GM23338 (cell line): ENCODE data around the gene SELENOT. TPM values are rescaled to one million over a fixed set of nuclear protein-coding genes. Genes with fewer than 3 reads are reported as not detected.

Experiments
- ATAC-seq: fragments of 200-7000 bp; cut with Tn5 transposase; 3 replicates; pipeline ENCODE4 v1.9.1; 2020
- DNase-seq: peaks from one replicate; pipeline ENCODE4 v3.0.0-alpha.2; 2015; ENCODE audit warnings: low spot score
- H2AFZ ChIP-seq: fragments of 200-600 bp; sonication (generic); 2 replicates; pipeline ENCODE4 v1.8.0; 2016; ENCODE audit warnings: antibody characterized with exemption, mild to moderate bottlenecking, moderate library complexity
- H3F3A ChIP-seq: fragments of 200-600 bp; sonication (generic); replicated peaks from 2 replicates; pipeline ENCODE4 v1.8.0; 2017; ENCODE audit warnings: antibody characterized with exemption, mixed run types, low read depth
- H3K27ac ChIP-seq: fragments of 200-600 bp; sonication (generic); 2 replicates; pipeline ENCODE4 v1.6.1; 2016; ENCODE audit warnings: low read depth
- H3K27me3 ChIP-seq: fragments of 200-600 bp; sonication (generic); 2 replicates; pipeline ENCODE4 v1.8.0; 2016; ENCODE audit warnings: mild to moderate bottlenecking, mixed run types, moderate library complexity; ENCODE audit not compliant: insufficient read depth
- H3K36me3 ChIP-seq: fragments of 200-600 bp; sonication (generic); 2 replicates; pipeline ENCODE4 v1.8.0; 2016; ENCODE audit warnings: mild to moderate bottlenecking; ENCODE audit not compliant: insufficient read depth
- H3K4me1 ChIP-seq: fragments of 200-600 bp; sonication (generic); 2 replicates; pipeline ENCODE4 v1.8.0; 2016; ENCODE audit warnings: mild to moderate bottlenecking, moderate library complexity; ENCODE audit not compliant: insufficient read depth
- H3K4me2 ChIP-seq: fragments of 200-600 bp; sonication (generic); 2 replicates; pipeline ENCODE4 v1.7.1; 2017; ENCODE audit warnings: mixed run types
- H3K4me3 ChIP-seq: fragments of 200-600 bp; sonication (generic); 2 replicates; pipeline ENCODE4 v1.6.1; 2016; ENCODE audit warnings: mixed run types
- H3K79me2 ChIP-seq: fragments of 200-600 bp; sonication (generic); replicated peaks from 2 replicates; pipeline ENCODE4 v1.8.0; 2017; ENCODE audit warnings: mild to moderate bottlenecking; ENCODE audit not compliant: insufficient read depth
- H3K9me2 ChIP-seq: fragments of 200-600 bp; sonication (generic); 2 replicates; pipeline ENCODE4 v1.8.0; 2017; ENCODE audit not compliant: insufficient read depth
- H4K20me1 ChIP-seq: fragments of 200-600 bp; sonication (generic); replicated peaks from 2 replicates; pipeline ENCODE4 v1.8.0; 2017; ENCODE audit warnings: mild to moderate bottlenecking; ENCODE audit not compliant: insufficient read depth
- H3K27ac Mint-ChIP-seq: 2 replicates; pipeline ENCODE4 v1.8.0; 2020; ENCODE audit warnings: inconsistent platforms, mild to moderate bottlenecking, moderate library complexity, mixed read lengths
- H3K27me3 Mint-ChIP-seq: 3 replicates; pipeline ENCODE4 v1.8.0; 2022; ENCODE audit warnings: low read depth, mild to moderate bottlenecking, moderate library complexity, mixed read lengths, inconsistent platforms; ENCODE audit not compliant: insufficient read depth, poor library complexity
- H3K36me3 Mint-ChIP-seq: 3 replicates; pipeline ENCODE4 v1.8.0; 2021; ENCODE audit warnings: low read depth, mild to moderate bottlenecking, inconsistent platforms, moderate library complexity, mixed read lengths
- H3K4me1 Mint-ChIP-seq: 3 replicates; pipeline ENCODE4 v1.8.0; 2020; ENCODE audit warnings: mild to moderate bottlenecking, inconsistent platforms, mixed read lengths
- H3K4me3 Mint-ChIP-seq: 3 replicates; pipeline ENCODE4 v1.8.0; 2021; ENCODE audit warnings: moderate library complexity, mild to moderate bottlenecking, inconsistent platforms, mixed read lengths
- H3K9me3 Mint-ChIP-seq: 3 replicates; pipeline ENCODE4 v1.8.0; 2020; ENCODE audit warnings: moderate library complexity, mild to moderate bottlenecking, inconsistent platforms, mixed read lengths
- CREB1 ChIP-seq: fragments of 250-450 bp; sonication (Bioruptor Pico); IDR thresholded peaks from 2 replicates; pipeline ENCODE4 v1.5.0; 2020; ENCODE audit warnings: low read depth, mild to moderate bottlenecking, moderate library complexity
- EZH2 ChIP-seq: fragments of 200-600 bp; sonication (generic); IDR thresholded peaks from one replicate; pipeline ENCODE4 v1.8.0; 2017; ENCODE audit warnings: antibody characterized with exemption, mild to moderate bottlenecking, low read depth; ENCODE audit not compliant: unreplicated experiment
- EZH2phosphoT487 ChIP-seq: fragments of 200-600 bp; sonication (generic); IDR thresholded peaks from one replicate; pipeline ENCODE4 v1.8.1; 2018; ENCODE audit warnings: antibody characterized with exemption; ENCODE audit not compliant: unreplicated experiment
- JUNB ChIP-seq: IDR thresholded peaks from one replicate; pipeline ENCODE4 v1.6.1; 2016; ENCODE audit warnings: antibody characterized with exemption; ENCODE audit not compliant: unreplicated experiment
- NANOG ChIP-seq: IDR thresholded peaks from 2 replicates; pipeline ENCODE4 v1.6.1; 2016; ENCODE audit warnings: antibody characterized with exemption, borderline replicate concordance
- POLR2AphosphoS5 ChIP-seq: IDR thresholded peaks from 2 replicates; pipeline ENCODE4 v1.6.1; 2016; ENCODE audit warnings: antibody characterized with exemption, low read depth
- REST ChIP-seq: IDR thresholded peaks from one replicate; pipeline ENCODE4 v1.6.1; 2018; ENCODE audit warnings: antibody characterized with exemption; ENCODE audit not compliant: unreplicated experiment
- STAT1 ChIP-seq: IDR thresholded peaks from one replicate; pipeline ENCODE4 v1.6.1; 2016; ENCODE audit warnings: antibody characterized with exemption; ENCODE audit not compliant: unreplicated experiment
- ZNF114 ChIP-seq: fragments of 250-450 bp; sonication (Bioruptor Pico); IDR thresholded peaks from 2 replicates; pipeline ENCODE4 v1.5.0; 2020; ENCODE audit warnings: mild to moderate bottlenecking, moderate library complexity
- ZNF331 ChIP-seq: fragments of 250-450 bp; sonication (Bioruptor Pico); IDR thresholded peaks from 2 replicates; pipeline ENCODE4 v1.5.0; 2020; ENCODE audit warnings: low read depth, mild to moderate bottlenecking, moderate library complexity
- polyA plus RNA-seq: library from polyadenylated mRNA; unstranded; fragments of >200 nt; fragmentation: Nextera tagmentation; extraction: Ambion mirVana; gene quantifications from 2 replicates; pipeline ENCODE4 v1.2.1, GENCODE V29; 2016
- total RNA-seq: library from RNA; depleted of rRNA; stranded (reverse); fragments of >200 nt; shearing (Covaris generic); gene quantifications from 2 replicates; pipeline ENCODE4 v1.2.3, GENCODE V29; 2014
- TF ChIP-seq, protein P1 (sequence below): IDR thresholded peaks from 2 replicates; pipeline ENCODE4 v1.6.1; 2016; ENCODE audit warnings: antibody characterized with exemption
- TF ChIP-seq, protein P2 (sequence below): fragments of 250-450 bp; sonication (Bioruptor Pico); IDR thresholded peaks from 2 replicates; pipeline ENCODE4 v1.5.0; 2020; ENCODE audit warnings: mild to moderate bottlenecking, moderate library complexity

Gene SELENOT
- total and polyA plus RNA-seq, 2 experiments from 2014 or later: 56.1 to 61.3 TPM

GRCh38 chr3:150594150-150594549 lies 9.0 kb upstream of the SELENOT start:
- Histone ChIP-seq H3K79me2 (peaks cover 15% of the 10 kb centered on the region), H3F3A (no peaks in the 10 kb centered on the region), H4K20me1 (0 out of 2 replicates have a peak, but pooled peaks cover 8% of the 10 kb centered on the region), H3K36me3 (no peaks in the 10 kb centered on the region), H3K27ac (no peak overlapping the region), H3K9me2 (no peaks in the 10 kb centered on the region), H3K27me3 (no peaks in the 10 kb centered on the region), H3K4me3 (no peak overlapping the region), H3K4me1 (peaks cover 4% of the 10 kb centered on the region), H2AFZ (no peak overlapping the region), H3K4me2 (no peak overlapping the region)
- Mint-ChIP-seq H3K4me1 (peaks cover 13% of the 10 kb centered on the region; the same call in 2 of the 3 replicates), H3K4me3 (no peak overlapping the region), H3K9me3 (no peaks in the 10 kb centered on the region), H3K27me3 (peaks cover 2% of the 10 kb centered on the region), H3K36me3 (no peaks in the 10 kb centered on the region), H3K27ac (no peak overlapping the region)
- DNase-seq (no peak), ATAC-seq (no peak)
- TF ChIP-seq ZNF331 (CRISPR knock-in tag) (no peak), NANOG (no peak), EZH2phosphoT487 (no peak), CREB1 (CRISPR knock-in tag) (no peak), STAT1 (no peak), POLR2AphosphoS5 (no peak), EZH2 (no peak), ZNF114 (CRISPR knock-in tag) (no peak), JUNB (no peak), REST (no peak)
- TF ChIP-seq, protein P1, sequence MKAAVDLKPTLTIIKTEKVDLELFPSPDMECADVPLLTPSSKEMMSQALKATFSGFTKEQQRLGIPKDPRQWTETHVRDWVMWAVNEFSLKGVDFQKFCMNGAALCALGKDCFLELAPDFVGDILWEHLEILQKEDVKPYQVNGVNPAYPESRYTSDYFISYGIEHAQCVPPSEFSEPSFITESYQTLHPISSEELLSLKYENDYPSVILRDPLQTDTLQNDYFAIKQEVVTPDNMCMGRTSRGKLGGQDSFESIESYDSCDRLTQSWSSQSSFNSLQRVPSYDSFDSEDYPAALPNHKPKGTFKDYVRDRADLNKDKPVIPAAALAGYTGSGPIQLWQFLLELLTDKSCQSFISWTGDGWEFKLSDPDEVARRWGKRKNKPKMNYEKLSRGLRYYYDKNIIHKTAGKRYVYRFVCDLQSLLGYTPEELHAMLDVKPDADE: no peak
- TF ChIP-seq, protein P2, sequence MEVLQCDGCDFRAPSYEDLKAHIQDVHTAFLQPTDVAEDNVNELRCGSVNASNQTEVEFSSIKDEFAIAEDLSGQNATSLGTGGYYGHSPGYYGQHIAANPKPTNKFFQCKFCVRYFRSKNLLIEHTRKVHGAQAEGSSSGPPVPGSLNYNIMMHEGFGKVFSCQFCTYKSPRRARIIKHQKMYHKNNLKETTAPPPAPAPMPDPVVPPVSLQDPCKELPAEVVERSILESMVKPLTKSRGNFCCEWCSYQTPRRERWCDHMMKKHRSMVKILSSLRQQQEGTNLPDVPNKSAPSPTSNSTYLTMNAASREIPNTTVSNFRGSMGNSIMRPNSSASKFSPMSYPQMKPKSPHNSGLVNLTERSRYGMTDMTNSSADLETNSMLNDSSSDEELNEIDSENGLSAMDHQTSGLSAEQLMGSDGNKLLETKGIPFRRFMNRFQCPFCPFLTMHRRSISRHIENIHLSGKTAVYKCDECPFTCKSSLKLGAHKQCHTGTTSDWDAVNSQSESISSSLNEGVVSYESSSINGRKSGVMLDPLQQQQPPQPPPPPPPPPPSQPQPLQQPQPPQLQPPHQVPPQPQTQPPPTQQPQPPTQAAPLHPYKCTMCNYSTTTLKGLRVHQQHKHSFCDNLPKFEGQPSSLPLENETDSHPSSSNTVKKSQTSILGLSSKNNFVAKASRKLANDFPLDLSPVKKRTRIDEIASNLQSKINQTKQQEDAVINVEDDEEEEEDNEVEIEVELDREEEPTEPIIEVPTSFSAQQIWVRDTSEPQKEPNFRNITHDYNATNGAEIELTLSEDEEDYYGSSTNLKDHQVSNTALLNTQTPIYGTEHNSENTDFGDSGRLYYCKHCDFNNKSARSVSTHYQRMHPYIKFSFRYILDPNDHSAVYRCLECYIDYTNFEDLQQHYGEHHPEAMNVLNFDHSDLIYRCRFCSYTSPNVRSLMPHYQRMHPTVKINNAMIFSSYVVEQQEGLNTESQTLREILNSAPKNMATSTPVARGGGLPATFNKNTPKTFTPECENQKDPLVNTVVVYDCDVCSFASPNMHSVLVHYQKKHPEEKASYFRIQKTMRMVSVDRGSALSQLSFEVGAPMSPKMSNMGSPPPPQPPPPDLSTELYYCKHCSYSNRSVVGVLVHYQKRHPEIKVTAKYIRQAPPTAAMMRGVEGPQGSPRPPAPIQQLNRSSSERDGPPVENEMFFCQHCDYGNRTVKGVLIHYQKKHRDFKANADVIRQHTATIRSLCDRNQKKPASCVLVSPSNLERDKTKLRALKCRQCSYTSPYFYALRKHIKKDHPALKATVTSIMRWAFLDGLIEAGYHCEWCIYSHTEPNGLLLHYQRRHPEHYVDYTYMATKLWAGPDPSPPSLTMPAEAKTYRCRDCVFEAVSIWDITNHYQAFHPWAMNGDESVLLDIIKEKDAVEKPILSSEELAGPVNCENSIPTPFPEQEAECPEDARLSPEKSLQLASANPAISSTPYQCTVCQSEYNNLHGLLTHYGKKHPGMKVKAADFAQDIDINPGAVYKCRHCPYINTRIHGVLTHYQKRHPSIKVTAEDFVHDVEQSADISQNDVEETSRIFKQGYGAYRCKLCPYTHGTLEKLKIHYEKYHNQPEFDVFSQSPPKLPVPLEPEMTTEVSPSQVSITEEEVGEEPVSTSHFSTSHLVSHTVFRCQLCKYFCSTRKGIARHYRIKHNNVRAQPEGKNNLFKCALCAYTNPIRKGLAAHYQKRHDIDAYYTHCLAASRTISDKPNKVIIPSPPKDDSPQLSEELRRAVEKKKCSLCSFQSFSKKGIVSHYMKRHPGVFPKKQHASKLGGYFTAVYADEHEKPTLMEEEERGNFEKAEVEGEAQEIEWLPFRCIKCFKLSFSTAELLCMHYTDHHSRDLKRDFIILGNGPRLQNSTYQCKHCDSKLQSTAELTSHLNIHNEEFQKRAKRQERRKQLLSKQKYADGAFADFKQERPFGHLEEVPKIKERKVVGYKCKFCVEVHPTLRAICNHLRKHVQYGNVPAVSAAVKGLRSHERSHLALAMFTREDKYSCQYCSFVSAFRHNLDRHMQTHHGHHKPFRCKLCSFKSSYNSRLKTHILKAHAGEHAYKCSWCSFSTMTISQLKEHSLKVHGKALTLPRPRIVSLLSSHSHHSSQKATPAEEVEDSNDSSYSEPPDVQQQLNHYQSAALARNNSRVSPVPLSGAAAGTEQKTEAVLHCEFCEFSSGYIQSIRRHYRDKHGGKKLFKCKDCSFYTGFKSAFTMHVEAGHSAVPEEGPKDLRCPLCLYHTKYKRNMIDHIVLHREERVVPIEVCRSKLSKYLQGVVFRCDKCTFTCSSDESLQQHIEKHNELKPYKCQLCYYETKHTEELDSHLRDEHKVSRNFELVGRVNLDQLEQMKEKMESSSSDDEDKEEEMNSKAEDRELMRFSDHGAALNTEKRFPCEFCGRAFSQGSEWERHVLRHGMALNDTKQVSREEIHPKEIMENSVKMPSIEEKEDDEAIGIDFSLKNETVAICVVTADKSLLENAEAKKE (CRISPR knock-in tag): no peak
